SK-N-SH treated with all-trans-retinoic acid at 6 μM for 48 hours (cell line): ENCODE results near the gene FKBP11.

Experiments used
- ATAC-seq: fragments of 200-7000 bp; cut with Tn5 transposase; 3 replicates; pipeline ENCODE4 v1.9.1; 2020; ENCODE audit warnings: mild to moderate bottlenecking, moderate library complexity
- ARNTL ChIP-seq: fragments of 450-650 bp; formaldehyde crosslinking; IDR thresholded peaks from 2 replicates; pipeline ENCODE4 v1.5.0; 2020; ENCODE audit warnings: low read depth, mild to moderate bottlenecking, moderate library complexity, borderline replicate concordance
- BACH2 ChIP-seq: fragments of 250-450 bp; sonication (Bioruptor Pico); IDR thresholded peaks from 2 replicates; pipeline ENCODE4 v1.9.0; 2021; ENCODE audit warnings: mild to moderate bottlenecking, borderline replicate concordance
- CSDC2 ChIP-seq: fragments of 250-450 bp; sonication (Bioruptor Pico); IDR thresholded peaks from 2 replicates; pipeline ENCODE4 v1.5.0; 2020; ENCODE audit warnings: mild to moderate bottlenecking, moderate library complexity
- ESRRG ChIP-seq: fragments of 250-450 bp; sonication (Bioruptor Pico); IDR thresholded peaks from 2 replicates; pipeline ENCODE4 v1.6.1; 2021; ENCODE audit warnings: mild to moderate bottlenecking
- GLIS3 ChIP-seq: fragments of 250-450 bp; sonication (Bioruptor Pico); IDR thresholded peaks from 2 replicates; pipeline ENCODE4 v1.5.0; 2020; ENCODE audit warnings: mild to moderate bottlenecking, moderate library complexity
- ISL1 ChIP-seq: fragments of 250-450 bp; sonication (Bioruptor Pico); IDR thresholded peaks from 2 replicates; pipeline ENCODE4 v2.1.2; 2022; ENCODE audit warnings: mild to moderate bottlenecking, moderate library complexity
- OSR1 ChIP-seq: fragments of 250-450 bp; sonication (Bioruptor Pico); IDR thresholded peaks from 2 replicates; pipeline ENCODE4 v1.8.0; 2022; ENCODE audit warnings: moderate library complexity, mild to moderate bottlenecking, inconsistent platforms
- PATZ1 ChIP-seq: fragments of 250-450 bp; sonication (Bioruptor Pico); IDR thresholded peaks from 2 replicates; pipeline ENCODE4 v1.8.0; 2020; ENCODE audit warnings: mild to moderate bottlenecking, moderate library complexity, borderline replicate concordance
- POU6F1 ChIP-seq: fragments of 250-450 bp; sonication (Bioruptor Pico); IDR thresholded peaks from 2 replicates; pipeline ENCODE4 v1.8.0; 2021; ENCODE audit warnings: low read depth, mild to moderate bottlenecking, moderate library complexity, borderline replicate concordance
- PPARA ChIP-seq: fragments of 250-450 bp; sonication (Bioruptor Pico); IDR thresholded peaks from 2 replicates; pipeline ENCODE4 v1.5.0; 2020; ENCODE audit warnings: mild to moderate bottlenecking, borderline replicate concordance
- RARB ChIP-seq: fragments of 250-450 bp; sonication (Bioruptor Pico); IDR thresholded peaks from 2 replicates; pipeline ENCODE4 v1.8.0; 2021; ENCODE audit warnings: mild to moderate bottlenecking, moderate library complexity
- SNAI2 ChIP-seq: fragments of 250-450 bp; sonication (Bioruptor Pico); IDR thresholded peaks from 2 replicates; pipeline ENCODE4 v1.5.0; 2020; ENCODE audit warnings: mild to moderate bottlenecking, moderate library complexity
- TCF4 ChIP-seq: fragments of 250-450 bp; sonication (Bioruptor Pico); IDR thresholded peaks from 2 replicates; pipeline ENCODE4 v1.8.0; 2021; ENCODE audit warnings: mild to moderate bottlenecking, moderate library complexity, borderline replicate concordance
- TOX ChIP-seq: fragments of 250-450 bp; sonication (Bioruptor Pico); IDR thresholded peaks from 2 replicates; pipeline ENCODE4 v1.8.0; 2021; ENCODE audit warnings: mild to moderate bottlenecking, moderate library complexity, borderline replicate concordance
- TSHZ2 ChIP-seq: fragments of 250-450 bp; sonication (Bioruptor Pico); IDR thresholded peaks from 2 replicates; pipeline ENCODE4 v1.5.0; 2020; ENCODE audit warnings: mild to moderate bottlenecking, moderate library complexity
- ZC3H10 ChIP-seq: fragments of 250-450 bp; sonication (Bioruptor Pico); IDR thresholded peaks from 2 replicates; pipeline ENCODE4 v1.5.1; 2021; ENCODE audit warnings: mild to moderate bottlenecking, moderate library complexity
- ZFP30 ChIP-seq: fragments of 450-650 bp; formaldehyde crosslinking; IDR thresholded peaks from 2 replicates; pipeline ENCODE4 v1.5.0; 2022; ENCODE audit warnings: mild to moderate bottlenecking, moderate library complexity
- ZNF70 ChIP-seq: fragments of 450-650 bp; formaldehyde crosslinking; IDR thresholded peaks from 2 replicates; pipeline ENCODE4 v1.5.0; 2020; ENCODE audit warnings: mild to moderate bottlenecking, moderate library complexity
- ZNF8 ChIP-seq: fragments of 450-650 bp; formaldehyde crosslinking; IDR thresholded peaks from 2 replicates; pipeline ENCODE4 v1.5.0; 2020; ENCODE audit warnings: mild to moderate bottlenecking, moderate library complexity
- TF ChIP-seq, protein P1 (sequence below): fragments of 250-450 bp; sonication (Bioruptor Pico); IDR thresholded peaks from 2 replicates; pipeline ENCODE4 v1.5.1; 2020; ENCODE audit warnings: low read depth, mild to moderate bottlenecking, moderate library complexity
- TF ChIP-seq, protein P2 (sequence below): fragments of 250-450 bp; sonication (Bioruptor Pico); IDR thresholded peaks from 2 replicates; pipeline ENCODE4 v1.5.1; 2021; ENCODE audit warnings: mild to moderate bottlenecking, moderate library complexity

FKBP11 gene

DNA sequence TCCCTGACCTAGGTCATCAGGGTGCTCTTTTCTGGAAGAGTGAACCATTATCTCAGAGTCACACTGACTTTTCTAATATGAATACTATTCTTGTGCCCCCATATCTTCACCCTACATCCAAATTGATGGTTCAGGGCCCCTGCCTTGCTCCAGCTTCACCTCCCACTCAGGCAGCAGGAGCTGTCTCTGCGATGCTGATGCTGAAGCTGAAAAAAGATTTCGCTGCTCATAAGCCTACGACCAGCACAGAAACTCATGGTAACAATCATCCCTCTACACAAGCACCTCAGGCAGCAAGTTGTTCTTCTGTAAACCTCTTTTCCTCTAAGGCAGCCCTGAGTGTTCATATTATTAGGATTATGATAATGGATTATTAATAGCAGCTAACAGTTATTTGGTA, 28.8 kb upstream of the FKBP11 start:
- no peak for TF ChIP-seq GLIS3 (CRISPR knock-in tag)
- TF ChIP-seq SNAI2, result no peak
- no peak for TF ChIP-seq POU6F1 (CRISPR knock-in tag)
- TF ChIP-seq PPARA (CRISPR knock-in tag), result no peak
- no peak for TF ChIP-seq ISL1 (CRISPR knock-in tag)
- TF ChIP-seq ZNF8 (CRISPR knock-in tag), result no peak
- no peak for TF ChIP-seq CSDC2 (CRISPR knock-in tag)
- no peak for TF ChIP-seq ZNF70 (CRISPR knock-in tag)
- TF ChIP-seq, protein P1, sequence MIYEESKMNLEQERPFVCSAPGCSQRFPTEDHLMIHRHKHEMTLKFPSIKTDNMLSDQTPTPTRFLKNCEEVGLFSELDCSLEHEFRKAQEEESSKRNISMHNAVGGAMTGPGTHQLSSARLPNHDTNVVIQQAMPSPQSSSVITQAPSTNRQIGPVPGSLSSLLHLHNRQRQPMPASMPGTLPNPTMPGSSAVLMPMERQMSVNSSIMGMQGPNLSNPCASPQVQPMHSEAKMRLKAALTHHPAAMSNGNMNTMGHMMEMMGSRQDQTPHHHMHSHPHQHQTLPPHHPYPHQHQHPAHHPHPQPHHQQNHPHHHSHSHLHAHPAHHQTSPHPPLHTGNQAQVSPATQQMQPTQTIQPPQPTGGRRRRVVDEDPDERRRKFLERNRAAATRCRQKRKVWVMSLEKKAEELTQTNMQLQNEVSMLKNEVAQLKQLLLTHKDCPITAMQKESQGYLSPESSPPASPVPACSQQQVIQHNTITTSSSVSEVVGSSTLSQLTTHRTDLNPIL (CRISPR knock-in tag), result no peak
- no peak for TF ChIP-seq ARNTL
- TF ChIP-seq, protein P2, sequence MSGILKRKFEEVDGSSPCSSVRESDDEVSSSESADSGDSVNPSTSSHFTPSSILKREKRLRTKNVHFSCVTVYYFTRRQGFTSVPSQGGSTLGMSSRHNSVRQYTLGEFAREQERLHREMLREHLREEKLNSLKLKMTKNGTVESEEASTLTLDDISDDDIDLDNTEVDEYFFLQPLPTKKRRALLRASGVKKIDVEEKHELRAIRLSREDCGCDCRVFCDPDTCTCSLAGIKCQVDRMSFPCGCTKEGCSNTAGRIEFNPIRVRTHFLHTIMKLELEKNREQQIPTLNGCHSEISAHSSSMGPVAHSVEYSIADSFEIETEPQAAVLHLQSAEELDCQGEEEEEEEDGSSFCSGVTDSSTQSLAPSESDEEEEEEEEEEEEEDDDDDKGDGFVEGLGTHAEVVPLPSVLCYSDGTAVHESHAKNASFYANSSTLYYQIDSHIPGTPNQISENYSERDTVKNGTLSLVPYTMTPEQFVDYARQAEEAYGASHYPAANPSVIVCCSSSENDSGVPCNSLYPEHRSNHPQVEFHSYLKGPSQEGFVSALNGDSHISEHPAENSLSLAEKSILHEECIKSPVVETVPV (CRISPR knock-in tag), result no peak
- no peak for TF ChIP-seq ZC3H10 (CRISPR knock-in tag)
- TF ChIP-seq ZFP30, result no peak
- TF ChIP-seq BACH2 (CRISPR knock-in tag), result no peak
- TF ChIP-seq OSR1, result no peak
- TF ChIP-seq, all 23 proteins: peak for 0

GRCh38 chr12:48952691-48953090, 27.4 kb upstream of the FKBP11 start:
- no peak for TF ChIP-seq BACH2 (CRISPR knock-in tag)
- no peak for TF ChIP-seq TSHZ2 (CRISPR knock-in tag)
- TF ChIP-seq PPARA (CRISPR knock-in tag), result no peak
- TF ChIP-seq TCF4 (CRISPR knock-in tag), result no peak
- TF ChIP-seq TOX (CRISPR knock-in tag), result no peak
- no peak for TF ChIP-seq RARB (CRISPR knock-in tag)
- no peak for TF ChIP-seq ZNF8 (CRISPR knock-in tag)
- ATAC-seq, result no peak

More for the DNA sequence above, 28.8 kb upstream of the FKBP11 start:
- no peak for ATAC-seq

DNA sequence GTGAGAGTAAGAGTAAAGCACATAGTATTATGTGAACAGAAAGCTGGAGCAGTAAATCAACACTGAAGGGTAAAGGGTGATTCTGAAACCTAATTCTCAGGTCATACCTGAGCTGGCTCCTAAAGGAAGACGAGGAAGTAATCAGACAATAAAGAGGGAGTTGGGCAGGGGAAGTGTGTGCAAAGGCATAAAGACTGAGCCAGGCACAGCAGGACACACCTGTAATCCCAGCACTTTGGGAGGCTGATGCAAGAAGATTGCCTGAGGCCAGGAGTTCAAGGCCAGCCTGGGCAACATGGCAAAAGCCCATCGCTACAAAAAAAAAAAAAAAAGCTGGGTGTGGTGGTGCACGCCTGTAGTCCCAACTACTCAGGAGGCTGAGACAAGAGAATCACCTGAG, 22.4 kb upstream of the FKBP11 start:
- TF ChIP-seq RARB (CRISPR knock-in tag) (no peak), ZNF70 (CRISPR knock-in tag) (no peak), ARNTL (no peak)
- ATAC-seq, result no peak

DNA sequence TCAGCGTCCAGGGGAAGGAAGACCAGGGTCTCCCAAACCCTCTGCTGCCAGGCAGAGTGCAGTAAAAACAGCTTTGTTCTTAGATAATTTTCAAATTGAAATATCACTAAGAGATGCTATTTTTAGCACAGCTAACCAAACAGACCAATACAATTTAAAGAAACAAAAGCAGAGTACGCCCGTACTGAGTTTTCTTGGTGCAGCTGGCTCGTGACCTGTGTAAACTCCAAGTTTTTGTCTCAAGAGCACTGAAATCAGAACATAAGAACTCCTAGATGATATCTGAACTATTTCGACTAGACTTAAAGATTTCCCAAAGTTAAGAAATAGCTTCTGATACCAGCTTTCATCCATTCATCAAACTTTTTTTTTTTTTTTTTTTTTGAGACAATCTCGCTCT, 21.7 kb upstream of the FKBP11 start:
- no peak for ATAC-seq
- TF ChIP-seq SNAI2 (no peak), TCF4 (CRISPR knock-in tag) (no peak), RARB (CRISPR knock-in tag) (no peak), TSHZ2 (CRISPR knock-in tag) (no peak), ISL1 (CRISPR knock-in tag) (no peak), CSDC2 (CRISPR knock-in tag) (no peak), ZNF8 (CRISPR knock-in tag) (no peak), TOX (CRISPR knock-in tag) (no peak), ZC3H10 (CRISPR knock-in tag) (no peak), ESRRG (CRISPR knock-in tag) (no peak), ZFP30 (no peak), OSR1 (no peak), PPARA (CRISPR knock-in tag) (no peak), PATZ1 (CRISPR knock-in tag) (no peak)
- TF ChIP-seq, protein P2 (CRISPR knock-in tag), result no peak
